ENCODE data around the gene RACGAP1. TPM values are rescaled to one million over a fixed set of nuclear protein-coding genes. Genes with fewer than 3 reads are reported as not detected.

The RACGAP1 gene
- total and polyA plus RNA-seq, 2 experiments from 2014 or later = 19.0 to 52.8 TPM

- no peak for TF ChIP-seq ZNF462 (CRISPR knock-in tag; IDR thresholded peaks at IDR 0.05)
- TF ChIP-seq POLR2AphosphoS5 (IDR thresholded peaks at IDR 0.05; ENCODE audit: low read depth) = no peak
- TF ChIP-seq CREB1 (CRISPR knock-in tag; IDR thresholded peaks at IDR 0.05; ENCODE audit: low read depth) = no peak
- TF ChIP-seq ZNF331 (CRISPR knock-in tag; IDR thresholded peaks at IDR 0.05; ENCODE audit: low read depth) = no peak
- TF ChIP-seq NANOG (IDR thresholded peaks at IDR 0.05; ENCODE audit: borderline replicate concordance) = no peak
- TF ChIP-seq JUNB (IDR thresholded peaks at IDR 0.05; ENCODE audit: unreplicated experiment) = no peak
- no peak for TF ChIP-seq ETS1 (IDR thresholded peaks at IDR 0.05)
- no peak for TF ChIP-seq STAT1 (IDR thresholded peaks at IDR 0.05; ENCODE audit: unreplicated experiment)
- TF ChIP-seq ZNF114 (CRISPR knock-in tag; IDR thresholded peaks at IDR 0.05) = no peak
- TF ChIP-seq CTCF (conservative IDR thresholded peaks at IDR 0.05; ENCODE audit: low read depth in 2 of 2) = no peak
- no peak for TF ChIP-seq EZH2 (IDR thresholded peaks at IDR 0.05; ENCODE audit: low read depth, unreplicated experiment)
These were observed 2.4 kb downstream of the RACGAP1 start (continued) for GRCh38 chr12:50022903-50023302.

All from GM23338 (cell line).